A549 treated with CORT108297 at 1 μM for 4 hours (cell line): ENCODE measurements around the gene DDX54. TPM values are rescaled to one million over a fixed set of nuclear protein-coding genes. Genes with fewer than 3 reads are reported as not detected.

Experiments used
- total RNA-seq: library from RNA; stranded (reverse); fragments of 200-300 nt; extraction: Qiagen RNA extraction; gene quantifications from 5 replicates; pipeline ENCODE4 v1.2.3, GENCODE V29; 2022

DDX54 gene
- 43.0 to 83.8 TPM (median 77.4 TPM) in 5 replicates for total RNA-seq

GRCh38 chr12:113185180-113186032 lies at the start of gene DDX54, which contains the start of gene RITA1:
TSS of gene DDX54 (minus strand) at chr12:113185478. CDS start at chr12:113185451, 27 bp downstream.
TSS of gene RITA1 (plus strand) at chr12:113185721. CDS start at chr12:113186747, 1,026 bp downstream.

GRCh38 chr12:113221181-113221996 lies 36.1 kb upstream of the DDX54 start, which contains the start of gene TPCN1:
TSS of gene TPCN1 (plus strand) at chr12:113221464. CDS start at chr12:113226853, 5,389 bp downstream.

GRCh38 chr12:113149361-113150150 lies 35.7 kb downstream of the DDX54 start, which contains the start of gene CFAP73:
TSS of gene CFAP73 (plus strand) at chr12:113149724. CDS start at chr12:113149858, 134 bp downstream.

GRCh38 chr12:113135178-113136127 lies 49.8 kb downstream of the DDX54 start, which contains the start of gene RASAL1:
TSS of gene RASAL1 (minus strand) at chr12:113135761. CDS start at chr12:113135462, 299 bp downstream.

Other genes starting within 250 kb of the DDX54 start
- gene OAS3, start 247.0 kb downstream of the DDX54 start, total RNA-seq: 22.3 to 31.0 TPM (median 27.9 TPM) in 5 replicates
- gene OAS2, start 207.0 kb downstream of the DDX54 start, total RNA-seq: 0.21 to 0.27 TPM (median 0.23 TPM) in 5 replicates
- 0.32 to 0.62 TPM (median 0.42 TPM) in 5 replicates for gene DTX1, start 128.7 kb downstream of the DDX54 start, total RNA-seq
- 0.45 to 0.63 TPM (median 0.53 TPM) in 5 replicates for gene RASAL1, start 49.7 kb downstream of the DDX54 start, total RNA-seq
- 0.07 to 0.13 TPM (median 0.11 TPM) in 4 of 5 replicates, not detected in the other for gene CFAP73, start 35.8 kb downstream of the DDX54 start, total RNA-seq
- 24.7 to 39.4 TPM (median 37.3 TPM) in 5 replicates for gene RITA1, start 243 bp upstream of the DDX54 start, total RNA-seq
- gene TPCN1, start 36.0 kb upstream of the DDX54 start, total RNA-seq: 16.6 to 21.2 TPM (median 20.5 TPM) in 5 replicates
- gene SLC8B1, start 149.6 kb upstream of the DDX54 start, total RNA-seq: 6.9 to 10.7 TPM (median 9.4 TPM) in 5 replicates
- 25.9 to 36.9 TPM (median 32.3 TPM) in 5 replicates for gene PLBD2, start 173.1 kb upstream of the DDX54 start, total RNA-seq
- 0.42 to 1.2 TPM (median 0.79 TPM) in 5 replicates for gene SDS, start 218.4 kb upstream of the DDX54 start, total RNA-seq
- gene SDSL, start 236.9 kb upstream of the DDX54 start, total RNA-seq: 20.7 to 29.9 TPM (median 28.4 TPM) in 5 replicates